Measurements from ENCODE around the gene SULT4A1.

Gene SULT4A1

GRCh38 chr22:43843783-43844530 lies 18.4 kb downstream of the SULT4A1 start:
- no peak for DNase-seq

- no peak for DNase-seq
Measured at GRCh38 chr22:43841742-43842141, 20.6 kb downstream of the SULT4A1 start.

GRCh38 chr22:43840851-43841250 lies 21.5 kb downstream of the SULT4A1 start:
- DNase-seq = no peak

GRCh38 chr22:43840431-43840830 lies 21.9 kb downstream of the SULT4A1 start:
- no peak for DNase-seq

GRCh38 chr22:43839781-43840180 lies 22.5 kb downstream of the SULT4A1 start:
- DNase-seq = no peak

- no peak for DNase-seq
Measured at GRCh38 chr22:43838571-43839307, 23.6 kb downstream of the SULT4A1 start.

- DNase-seq = no peak
Measured at GRCh38 chr22:43838161-43838560, 24.2 kb downstream of the SULT4A1 start.

GRCh38 chr22:43837666-43838065 lies 24.6 kb downstream of the SULT4A1 start:
- no peak for DNase-seq

- no peak for DNase-seq
Measured at GRCh38 chr22:43835736-43836135, 26.6 kb downstream of the SULT4A1 start.

GRCh38 chr22:43835166-43835565 lies 27.1 kb downstream of the SULT4A1 start:
- DNase-seq = no peak

GRCh38 chr22:43833286-43834240 lies 28.8 kb downstream of the SULT4A1 start:
- DNase-seq = no peak

GRCh38 chr22:43832393-43833265 lies 29.7 kb downstream of the SULT4A1 start:
- DNase-seq = no peak

GRCh38 chr22:43831561-43832392 lies 30.5 kb downstream of the SULT4A1 start:
- no peak for DNase-seq

- DNase-seq = no peak
Measured at GRCh38 chr22:43830931-43831560, 31.3 kb downstream of the SULT4A1 start.

GRCh38 chr22:43829904-43830851 lies 32.1 kb downstream of the SULT4A1 start:
- DNase-seq = no peak

GRCh38 chr22:43828998-43829782 lies 33.1 kb downstream of the SULT4A1 start:
- DNase-seq = no peak

- no peak for DNase-seq
Measured at GRCh38 chr22:43828725-43828997, 33.7 kb downstream of the SULT4A1 start.

- no peak for DNase-seq
Measured at GRCh38 chr22:43827926-43828724, 34.2 kb downstream of the SULT4A1 start.
